ENCODE measurements around the gene RAN. TPM values are rescaled to one million over a fixed set of nuclear protein-coding genes. Genes with fewer than 3 reads are reported as not detected.

Gene RAN
- 100 to 1,000 TPM; 515 to 688 (median 571) TPM for polyA plus RNA-seq (ENCODE audit: insufficient read depth in 1 of 5, insufficient read length in 5 of 5, low replicate concordance in 1 of 5)
- long read RNA-seq, donor 1, transcript RAN-202 (6 exons, 1,530 nt): minor isoform, 23 of 921 reads
- long read RNA-seq, donor 1, transcript RAN-212 (7 exons, 2,661 nt): major isoform, 235 of 921 reads
- long read RNA-seq, donor 1, partial matches to known transcripts: 646 of 921 reads
- long read RNA-seq, donor 1, other reads (novel, unspliced or antisense): 15 of 921 reads
- long read RNA-seq, donor 2, transcript RAN-212 (7 exons, 2,661 nt): major isoform, 194 of 245 reads
- long read RNA-seq, donor 2, transcript RAN-202 (6 exons, 1,530 nt): minor isoform, 15 of 245 reads
- long read RNA-seq, donor 2, partial matches to known transcripts: 33 of 245 reads
- long read RNA-seq, donor 2, other reads (novel, unspliced or antisense): 0 of 245 reads
- long read RNA-seq, donor 3, transcript RAN-203 (6 exons, 2,455 nt): minor isoform, 5 of 919 reads
- long read RNA-seq, donor 3, transcript RAN-202 (6 exons, 1,530 nt): minor isoform, 20 of 919 reads
- long read RNA-seq, donor 3, transcript RAN-212 (7 exons, 2,661 nt): major isoform, 172 of 919 reads
- long read RNA-seq, donor 3, partial matches to known transcripts: 720 of 919 reads
- long read RNA-seq, donor 3, other reads (novel, unspliced or antisense): 0 of 919 reads
- long read RNA-seq, donor 4, transcript RAN-212 (7 exons, 2,661 nt): major isoform, 102 of 404 reads
- long read RNA-seq, donor 4, transcript RAN-202 (6 exons, 1,530 nt): minor isoform, 7 of 404 reads
- long read RNA-seq, donor 4, transcript RAN-203 (6 exons, 2,455 nt): minor isoform, 5 of 404 reads
- long read RNA-seq, donor 4, partial matches to known transcripts: 285 of 404 reads
- long read RNA-seq, donor 4, other reads (novel, unspliced or antisense): 5 of 404 reads
- long read RNA-seq, donor 5, transcript RAN-202 (6 exons, 1,530 nt): minor isoform, 34 of 1,018 reads
- long read RNA-seq, donor 5, transcript RAN-212 (7 exons, 2,661 nt): major isoform, 272 of 1,018 reads
- long read RNA-seq, donor 5, partial matches to known transcripts: 692 of 1,018 reads
- long read RNA-seq, donor 5, other reads (novel, unspliced or antisense): 15 of 1,018 reads
- long read RNA-seq, donor 6, transcript RAN-202 (6 exons, 1,530 nt): minor isoform, 12 of 230 reads
- long read RNA-seq, donor 6, transcript RAN-212 (7 exons, 2,661 nt): major isoform, 175 of 230 reads
- long read RNA-seq, donor 6, partial matches to known transcripts: 34 of 230 reads
- long read RNA-seq, donor 6, other reads (novel, unspliced or antisense): 5 of 230 reads
- long read RNA-seq, donor 7, transcript RAN-212 (7 exons, 2,661 nt): major isoform, 106 of 291 reads
- long read RNA-seq, donor 7, transcript RAN-202 (6 exons, 1,530 nt): minor isoform, 12 of 291 reads
- long read RNA-seq, donor 7, partial matches to known transcripts: 171 of 291 reads
- long read RNA-seq, donor 7, other reads (novel, unspliced or antisense): 0 of 291 reads
- long read RNA-seq, donor 8, transcript RAN-202 (6 exons, 1,530 nt): minor isoform, 5 of 312 reads
- long read RNA-seq, donor 8, transcript RAN-212 (7 exons, 2,661 nt): major isoform, 83 of 312 reads
- long read RNA-seq, donor 8, partial matches to known transcripts: 221 of 312 reads
- long read RNA-seq, donor 8, other reads (novel, unspliced or antisense): 0 of 312 reads

- DNase-seq: peak; percentile 89 to 92
Observed at GRCh38 chr12:130871286-130872178, at the start of gene RAN. RAN (plus strand) TSS chr12:130872066; CDS start chr12:130872594, 528 bp downstream.

- DNase-seq: no peak
Observed at GRCh38 chr12:130825771-130826150, 46.1 kb upstream of the RAN start.

- no peak for DNase-seq
Observed at GRCh38 chr12:130826151-130826801, 45.6 kb upstream of the RAN start.

- peak in 1 of 2 donors; percentile 59 for DNase-seq
Observed at GRCh38 chr12:130827432-130827831, 44.4 kb upstream of the RAN start.

GRCh38 chr12:130828895-130829294 is 43.0 kb upstream of the RAN start:
- no peak for DNase-seq

GRCh38 chr12:130829391-130830245 is 42.2 kb upstream of the RAN start:
- no peak for DNase-seq

GRCh38 chr12:130830246-130830551 is 41.7 kb upstream of the RAN start:
- no peak for DNase-seq

- DNase-seq: no peak
Observed at GRCh38 chr12:130831246-130831645, 40.6 kb upstream of the RAN start.

- DNase-seq: no peak
Observed at GRCh38 chr12:130831876-130832405, 39.9 kb upstream of the RAN start.

GRCh38 chr12:130832561-130833209 is 39.2 kb upstream of the RAN start:
- DNase-seq: no peak

GRCh38 chr12:130835011-130835410 is 36.9 kb upstream of the RAN start:
- DNase-seq: no peak

- DNase-seq: no peak
Observed at GRCh38 chr12:130835436-130835835, 36.4 kb upstream of the RAN start.

GRCh38 chr12:130838284-130838950 is 33.4 kb upstream of the RAN start:
- DNase-seq: no peak

- peak; percentile 82 to 86 for DNase-seq
Observed at GRCh38 chr12:130838951-130839769, 32.7 kb upstream of the RAN start, which contains the start of gene STX2. STX2 (minus strand) TSS chr12:130839250; CDS start chr12:130839099, 151 bp downstream.

- DNase-seq: no peak
Observed at GRCh38 chr12:130839770-130840404, 32.0 kb upstream of the RAN start.

Data from right lung (tissue), 10 donors.